GM12878 (cell line): ENCODE data around the gene ADK. TPM values are rescaled to one million over a fixed set of nuclear protein-coding genes. Genes with fewer than 3 reads are reported as not detected.

Source experiments
- ATAC-seq: fragments of 200-7000 bp; cut with Tn5 transposase; 3 replicates; pipeline ENCODE4 v1.9.1; 2020; ENCODE audit warnings: mild to moderate bottlenecking, moderate library complexity
- BruUV-seq: library from RNA; stranded (reverse); fragments of 400-500 nt; replicated peaks from 2 replicates; lab custom pipeline; 2021; lab: Mats Ljungman, UMichigan
- CTCF ChIA-PET: fragments of 300-600 bp; sonication (Branson Sonifier 250); formaldehyde crosslinking; extraction: SDS; loops from one replicate; lab custom pipeline; 2021; ENCODE audit warnings: inconsistent platforms; lab: Yijun Ruan, JAX
- POLR2A ChIA-PET: fragments of 350-600 bp; formaldehyde crosslinking; extraction: SDS; loops from one replicate; lab custom pipeline; 2021; ENCODE audit warnings: inconsistent platforms; lab: Charles Lee
- RAD21 ChIA-PET: fragments of 300-600 bp; sonication (Branson Sonifier 250); formaldehyde crosslinking; loops from one replicate; lab custom pipeline; 2023; ENCODE audit warnings: antibody characterized with exemption; ENCODE audit not compliant: unreplicated experiment; lab: Charles Lee
- SMC1A ChIA-PET: fragments of 300-600 bp; sonication (Branson Sonifier 250); formaldehyde crosslinking; loops from one replicate; lab custom pipeline; 2023; ENCODE audit not compliant: unreplicated experiment, uncharacterized antibody; lab: Charles Lee
- DNase-seq: peaks from one replicate; pipeline ENCODE4 v3.0.0-alpha.2; 2011; ENCODE audit warnings: low read depth, low spot score
- FAIRE-seq: peaks from 3 replicates; lab custom pipeline; 2011; peaks lifted over from hg19 to GRCh38; lab: Jason Lieb, UNC
- H2AFZ ChIP-seq: 2 replicates; pipeline ENCODE4 v1.6.0; 2011; ENCODE audit warnings: low read depth, low read length, control low read depth; ENCODE audit not compliant: control insufficient read depth
- H3K27ac ChIP-seq: 2 replicates; pipeline ENCODE4 v1.5.1; 2011; ENCODE audit warnings: control low read depth; ENCODE audit not compliant: control insufficient read depth, insufficient read depth
- H3K27me3 ChIP-seq, 2 experiments: replicated peaks in 1 of 2; 2 replicates each; pipeline versions ENCODE4 v1.6.0 to v1.6.1; 2011; ENCODE audit warnings: low read length in 1 of 2; ENCODE audit not compliant: control insufficient read depth in 2 of 2, insufficient read depth in 2 of 2
- H3K36me3 ChIP-seq, 2 experiments: 2 replicates each; pipeline ENCODE4 v1.5.1; 2011; ENCODE audit warnings: low read length in 1 of 2; ENCODE audit not compliant: control insufficient read depth in 2 of 2, insufficient read depth in 2 of 2
- H3K4me1 ChIP-seq: 2 replicates; pipeline ENCODE4 v1.6.1; 2011; ENCODE audit warnings: mild to moderate bottlenecking, low read length, moderate library complexity, mixed read lengths; ENCODE audit not compliant: control insufficient read depth, insufficient read depth
- H3K4me2 ChIP-seq: 2 replicates; pipeline ENCODE4 v1.6.0; 2011; ENCODE audit warnings: control low read depth; ENCODE audit not compliant: control insufficient read depth, insufficient read depth
- H3K4me3 ChIP-seq: fragments of 200-600 bp; sonication (generic); 2 replicates; pipeline ENCODE4 v1.5.1; 2016
- H3K79me2 ChIP-seq: 2 replicates; pipeline ENCODE4 v1.6.0; 2011; ENCODE audit warnings: low read length; ENCODE audit not compliant: control insufficient read depth, insufficient read depth
- H3K9ac ChIP-seq: 2 replicates; pipeline ENCODE4 v1.8.0; 2011; ENCODE audit warnings: low read length, control low read depth, mixed read lengths; ENCODE audit not compliant: control insufficient read depth, insufficient read depth
- H3K9me3 ChIP-seq: replicated peaks from 3 replicates; pipeline ENCODE4 v1.5.1; 2011; ENCODE audit warnings: mild to moderate bottlenecking, low read length; ENCODE audit not compliant: control insufficient read depth, insufficient read depth
- H4K20me1 ChIP-seq: 2 replicates; pipeline ENCODE4 v1.6.0; 2011; ENCODE audit not compliant: control insufficient read depth, insufficient read depth
- BRCA1 ChIP-seq: IDR thresholded peaks from 2 replicates; pipeline ENCODE4 v1.6.1; 2011; ENCODE audit warnings: low read depth, low read length, improper control_type of control experiment
- CREM ChIP-seq: IDR thresholded peaks from 2 replicates; pipeline ENCODE4 v1.6.1; 2014; ENCODE audit warnings: antibody characterized with exemption, low read depth
- GABPA ChIP-seq: IDR thresholded peaks from 2 replicates; pipeline ENCODE4 v1.6.1; 2014; ENCODE audit warnings: antibody characterized with exemption, low read depth, mild to moderate bottlenecking, inconsistent platforms
- IKZF1 ChIP-seq: fragments of 450-650 bp; conservative IDR thresholded peaks from 2 replicates; pipeline ENCODE4 v1.6.1; 2017; ENCODE audit warnings: antibody characterized with exemption, mild to moderate bottlenecking
- IKZF2 ChIP-seq, 2 experiments: fragments of 450-650 bp; IDR thresholded peaks; 2 replicates each; pipeline ENCODE4 v1.6.1; 2017; ENCODE audit warnings: mild to moderate bottlenecking in 2 of 2, moderate library complexity in 2 of 2
- MAX ChIP-seq: IDR thresholded peaks from 2 replicates; pipeline ENCODE4 v1.6.1; 2012; ENCODE audit warnings: low read depth, low read length, improper control_type of control experiment
- MEF2B ChIP-seq: fragments of 450-650 bp; IDR thresholded peaks from 2 replicates; pipeline ENCODE4 v1.6.1; 2018; ENCODE audit warnings: mild to moderate bottlenecking, moderate library complexity; ENCODE audit not compliant: partially characterized antibody, poor library complexity, severe bottlenecking
- MTA2 ChIP-seq: fragments of 450-650 bp; IDR thresholded peaks from 2 replicates; pipeline ENCODE4 v1.6.1; 2016; ENCODE audit warnings: low read depth, mild to moderate bottlenecking, moderate library complexity
- NKRF ChIP-seq: fragments of 450-650 bp; conservative IDR thresholded peaks from 2 replicates; pipeline ENCODE4 v1.6.1; 2017; ENCODE audit warnings: mild to moderate bottlenecking, moderate library complexity
- PKNOX1 ChIP-seq: fragments of 450-650 bp; IDR thresholded peaks from 2 replicates; pipeline ENCODE4 v1.6.1; 2016; ENCODE audit warnings: mild to moderate bottlenecking
- SMARCA5 ChIP-seq: fragments of 450-650 bp; IDR thresholded peaks from 2 replicates; pipeline ENCODE4 v1.6.1; 2017; ENCODE audit warnings: mild to moderate bottlenecking
- TCF3 ChIP-seq: IDR thresholded peaks from 2 replicates; pipeline ENCODE4 v1.6.1; 2012; ENCODE audit warnings: low read depth, mild to moderate bottlenecking, low read length, borderline replicate concordance; ENCODE audit not compliant: insufficient read depth
- ZBTB33 ChIP-seq: fragments of 450-650 bp; IDR thresholded peaks from 2 replicates; pipeline ENCODE4 v1.6.1; 2017; ENCODE audit warnings: mild to moderate bottlenecking
- ZNF687 ChIP-seq: fragments of 450-650 bp; IDR thresholded peaks from 2 replicates; pipeline ENCODE4 v1.6.1; 2017; ENCODE audit warnings: mild to moderate bottlenecking, moderate library complexity
- in situ Hi-C: fragments of 300-500 bp; cut with MboI; formaldehyde crosslinking; loops from 9 replicates; pipeline ENCODE4 v1.14.3; 2018; ENCODE audit warnings: mixed read lengths
- intact Hi-C: fragments of 100-400 bp; cut with micrococcal nuclease; formaldehyde crosslinking; loops from one replicate; pipeline ENCODE4 v1.14.2; 2022; ENCODE audit not compliant: unreplicated experiment
- polyA plus RNA-seq, 11 experiments: library from polyadenylated mRNA; depleted of rRNA in 4 of 11; unstranded in 6 of 11; stranded (reverse) in 5 of 11; fragments of >200 nt; fragmentation: Nextera tagmentation in 4 of 11; fragmentation: Illumina TruSeq in 1 of 11; extraction: Ambion mirVana in 4 of 11; extraction: Trizol in 1 of 11; gene quantifications; 1 replicate in 1 of 11; 2 replicates in 10 of 11; pipeline versions ENCODE4 v1.2.1 to v1.2.3, GENCODE V29; 2011 to 2016; ENCODE audit warnings: inconsistent platforms in 2 of 11, missing spikeins in 2 of 11, low read depth in 1 of 11
- total RNA-seq, 4 experiments: library from RNA; depleted of rRNA in 3 of 4; stranded (reverse); fragments of >200 nt in 3 of 4; fragmentation: Illumina TruSeq in 1 of 4; extraction: Trizol in 1 of 4; gene quantifications; 2 replicates each; pipeline versions ENCODE4 v1.2.1 to v1.2.3, GENCODE V29; 2013 to 2021

The ADK gene
- total and polyA plus RNA-seq, 10 of the 15 experiments (the other 5 are each of a cell fraction or from before 2014, with no cell fraction given), result 42.0 to 151 (median 81.6) TPM

- in situ Hi-C loops (loop anchor here (25.0 kb wide), 1 partner anchor 482 kb away; no protein-coding TSS in a partner anchor), intact Hi-C loops (no loop called here)
- Histone ChIP-seq H2AFZ (no peak overlapping the region), H3K4me1 (0 out of 2 replicates have a peak, but pooled peaks cover 3% of the 10 kb centered on the region), H3K27me3 (no peaks in the 10 kb centered on the region), H3K4me2 (no peak overlapping the region), H4K20me1 (no peaks in the 10 kb centered on the region), H3K9ac (no peak overlapping the region), H3K27ac (no peak overlapping the region), H3K79me2 (no peaks in the 10 kb centered on the region; the same call in 1 of the 2 replicates), H3K4me3 (no peak overlapping the region), H3K36me3 (no peaks in the 10 kb centered on the region; a peak in 1 of 4 replicates), H3K9me3 (no peaks in the 10 kb centered on the region)
- ChIA-PET RAD21 (interaction anchor here (1.3 kb wide), 1 partner anchor 11 kb away, joined by 3 read pairs; no protein-coding TSS in a partner anchor), POLR2A (interaction anchor here (0.6 kb wide), 1 partner anchor 343 kb away, joined by 6 read pairs; no protein-coding TSS in a partner anchor), SMC1A (interaction anchor here (0.9 to 2.8 kb wide), 3 partner anchors 8 to 42 kb away, joined by 3 to 13 read pairs (median 3); no protein-coding TSS in a partner anchor), CTCF (interaction anchor here (0.6 to 1.4 kb wide), 4 partner anchors 11 to 846 kb away, joined by 3 to 7 read pairs (median 3); no protein-coding TSS in a partner anchor)
- FAIRE-seq (no peak), DNase-seq (no peak), ATAC-seq (peak; percentile 87)
- BruUV-seq, result no TSS peak
- no peak; the same call in 1 of the 2 replicates for TF ChIP-seq ZNF687
- TF ChIP-seq CREM, result no peak
- TF ChIP-seq MAX, result no peak
- TF ChIP-seq NKRF, result no peak
- 0 out of 2 replicates have a peak, but pooled peaks have one; percentile 34 for TF ChIP-seq SMARCA5
- 0 out of 4 replicates have a peak, but pooled peaks of 1 of the 2 experiments have one; percentile 11 for TF ChIP-seq IKZF2 (IDR thresholded peaks at IDR 0.05)
- TF ChIP-seq MEF2B, result no peak
- TF ChIP-seq MTA2, result peak; percentile 63
- no peak for TF ChIP-seq GABPA
- no peak for TF ChIP-seq TCF3
- TF ChIP-seq BRCA1, result no peak
- TF ChIP-seq PKNOX1, result peak; percentile 20; the same call in 1 of the 2 replicates
- TF ChIP-seq IKZF1, result peak; percentile 31; the same call in 1 of the 2 replicates
- TF ChIP-seq ZBTB33, result no peak
These were observed 104.2 kb downstream of the ADK start for GRCh38 chr10:74255214-74255613.
